HEK293T (cell line): ENCODE measurements around the gene DMRTB1.

Experiments
- CTCF ChIA-PET: fragments of 350-600 bp; formaldehyde crosslinking; extraction: SDS; loops from one replicate; lab custom pipeline; 2021; ENCODE audit warnings: antibody characterized with exemption, inconsistent platforms; lab: Yijun Ruan, JAX
- POLR2A ChIA-PET: fragments of 350-600 bp; formaldehyde crosslinking; extraction: SDS; loops from one replicate; lab custom pipeline; 2020; ENCODE audit warnings: antibody characterized with exemption, inconsistent platforms; lab: Yijun Ruan, JAX
- DNase-seq: peaks from one replicate; pipeline ENCODE4 v3.0.0; 2012; ENCODE audit warnings: mixed read lengths; ENCODE audit errors: extremely low spot score
- ARNT ChIP-seq: fragments of 450-650 bp; IDR thresholded peaks from 2 replicates; pipeline ENCODE4 v1.6.1; 2017; ENCODE audit warnings: mild to moderate bottlenecking
- BHLHE40 ChIP-seq: fragments of 450-650 bp; IDR thresholded peaks from 2 replicates; pipeline ENCODE4 v1.6.1; 2016; ENCODE audit warnings: mild to moderate bottlenecking, moderate library complexity, borderline replicate concordance
- CTBP1 ChIP-seq: fragments of 450-650 bp; IDR thresholded peaks from 2 replicates; pipeline ENCODE4 v1.6.1; 2016; ENCODE audit warnings: borderline replicate concordance
- ELF4 ChIP-seq: fragments of 450-650 bp; IDR thresholded peaks from 2 replicates; pipeline ENCODE4 v1.6.1; 2017; ENCODE audit warnings: antibody characterized with exemption
- FOXA1 ChIP-seq: fragments of 450-650 bp; IDR thresholded peaks from 2 replicates; pipeline ENCODE4 v1.6.1; 2016; ENCODE audit warnings: mild to moderate bottlenecking
- FOXK2 ChIP-seq: fragments of 450-650 bp; IDR thresholded peaks from 2 replicates; pipeline ENCODE4 v1.6.1; 2016; ENCODE audit warnings: mild to moderate bottlenecking
- FOXM1 ChIP-seq: fragments of 450-650 bp; IDR thresholded peaks from 2 replicates; pipeline ENCODE4 v1.6.1; 2017; ENCODE audit warnings: mild to moderate bottlenecking, borderline replicate concordance
- HDGF ChIP-seq: fragments of 450-650 bp; IDR thresholded peaks from 2 replicates; pipeline ENCODE4 v1.6.1; 2017; ENCODE audit warnings: antibody characterized with exemption, borderline replicate concordance
- L3MBTL2 ChIP-seq: fragments of 450-650 bp; conservative IDR thresholded peaks from 2 replicates; pipeline ENCODE4 v1.6.1; 2016; ENCODE audit warnings: mild to moderate bottlenecking
- LEF1 ChIP-seq: fragments of 450-650 bp; IDR thresholded peaks from 2 replicates; pipeline ENCODE4 v1.6.1; 2017; ENCODE audit warnings: mild to moderate bottlenecking, borderline replicate concordance
- NFRKB ChIP-seq: fragments of 450-650 bp; IDR thresholded peaks from 2 replicates; pipeline ENCODE4 v1.6.1; 2016; ENCODE audit warnings: mild to moderate bottlenecking, moderate library complexity
- PKNOX1 ChIP-seq: fragments of 450-650 bp; IDR thresholded peaks from 2 replicates; pipeline ENCODE4 v1.6.1; 2016
- SP1 ChIP-seq: fragments of 450-650 bp; IDR thresholded peaks from 2 replicates; pipeline ENCODE4 v1.6.1; 2017
- SUZ12 ChIP-seq: fragments of 450-650 bp; IDR thresholded peaks from 2 replicates; pipeline ENCODE4 v1.6.1; 2016; ENCODE audit warnings: mild to moderate bottlenecking
- TARDBP ChIP-seq: fragments of 450-650 bp; IDR thresholded peaks from 2 replicates; pipeline ENCODE4 v1.6.1; 2016
- ZNF384 ChIP-seq: fragments of 450-650 bp; IDR thresholded peaks from 2 replicates; pipeline ENCODE4 v1.6.1; 2016

Gene DMRTB1

GRCh38 chr1:53413175-53414001, 45.8 kb upstream of the DMRTB1 start:
- ChIA-PET POLR2A (interaction anchor here (0.6 kb wide), 1 partner anchor 50 kb away, joined by 3 read pairs; no protein-coding TSS in a partner anchor), CTCF (interaction anchor here (0.7 to 0.8 kb wide), 2 partner anchors 138 to 303 kb away, joined by 3 to 5 read pairs; no protein-coding TSS in a partner anchor)
- no peak for DNase-seq
- TF ChIP-seq FOXK2 = no peak
- no peak for TF ChIP-seq NFRKB
- no peak for TF ChIP-seq FOXA1
- TF ChIP-seq ARNT = no peak
- TF ChIP-seq HDGF = no peak
- no peak for TF ChIP-seq SP1
- TF ChIP-seq BHLHE40 = no peak

- ChIA-PET CTCF (interaction anchor here (0.8 kb wide), 1 partner anchor 139 kb away, joined by 3 read pairs; no protein-coding TSS in a partner anchor), POLR2A (no interaction called here)
- DNase-seq = no peak
- TF ChIP-seq NFRKB (no peak), CTBP1 (no peak), ELF4 (no peak), SUZ12 (no peak), L3MBTL2 (no peak), TARDBP (no peak), SP1 (no peak), PKNOX1 (no peak), FOXK2 (no peak), LEF1 (no peak), FOXA1 (no peak), FOXM1 (no peak), ARNT (no peak), BHLHE40 (no peak), HDGF (no peak), ZNF384 (no peak)
These were observed 44.6 kb upstream of the DMRTB1 start for GRCh38 chr1:53414632-53415031.

- POLR2A ChIA-PET = no interaction called here
- TF ChIP-seq SUZ12 (no peak), ELF4 (no peak), L3MBTL2 (no peak), ZNF384 (no peak), FOXK2 (no peak), LEF1 (no peak), BHLHE40 (no peak), SP1 (no peak), CTBP1 (no peak), NFRKB (no peak), FOXA1 (no peak), TARDBP (no peak)
- CTCF ChIA-PET = no interaction called here
- no peak for DNase-seq
These were observed 43.8 kb upstream of the DMRTB1 start for GRCh38 chr1:53415432-53415831.

GRCh38 chr1:53416269-53416813, 42.9 kb upstream of the DMRTB1 start:
- POLR2A ChIA-PET = no interaction called here
- CTCF ChIA-PET = no interaction called here

GRCh38 chr1:53417074-53417511, 42.1 kb upstream of the DMRTB1 start:
- TF ChIP-seq NFRKB (no peak), ELF4 (no peak), TARDBP (no peak), SUZ12 (no peak), ZNF384 (no peak), SP1 (no peak), LEF1 (no peak), FOXK2 (no peak), CTBP1 (no peak), ARNT (no peak), PKNOX1 (no peak), L3MBTL2 (no peak)
- ChIA-PET POLR2A (no interaction called here), CTCF (no interaction called here)
- no peak for DNase-seq

More at GRCh38 chr1:53416269-53416813, 42.9 kb upstream of the DMRTB1 start:
- TF ChIP-seq BHLHE40 (no peak), TARDBP (no peak), CTBP1 (no peak), ARNT (no peak), HDGF (no peak), FOXK2 (no peak), PKNOX1 (no peak)
- no peak for DNase-seq

- no peak for DNase-seq
- TF ChIP-seq HDGF (no peak), NFRKB (no peak), SP1 (no peak), PKNOX1 (no peak), BHLHE40 (no peak), FOXM1 (no peak), SUZ12 (no peak)
- ChIA-PET POLR2A (no interaction called here), CTCF (no interaction called here)
These were observed 40.2 kb upstream of the DMRTB1 start for GRCh38 chr1:53419034-53419433.
